Measurements from ENCODE around the gene LRRK1.
A peak's percentile ranks its signal among the peaks of the same experiment; 100 is the strongest.
"Not testable (repeated sequence)": the region's sequence is repeated elsewhere in the genome, so short reads cannot be mapped to it uniquely, and the experiment has no call there.

Gene LRRK1

DNA sequence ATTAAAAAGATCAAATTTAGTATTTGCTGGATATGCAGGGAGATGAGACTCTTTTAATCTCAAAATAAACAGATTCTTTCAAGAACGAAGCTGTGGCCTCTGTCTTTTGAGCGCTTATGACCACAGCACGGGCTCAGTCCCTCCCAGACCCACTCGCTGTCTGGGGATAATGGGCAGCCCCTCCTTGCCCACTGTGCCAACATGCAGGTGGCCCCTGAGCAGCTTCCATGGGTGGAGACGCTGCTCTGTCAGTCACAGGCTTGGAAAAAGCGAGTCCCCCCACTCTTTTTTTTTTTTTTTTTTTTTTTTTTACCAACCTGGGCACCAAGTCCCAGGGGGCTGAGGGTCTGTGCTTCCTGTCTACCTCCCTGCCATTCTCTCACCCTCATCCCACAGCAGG is 150.9 kb downstream of the LRRK1 start:
- no peak for DNase-seq (ENCODE audit: low read depth)

DNA sequence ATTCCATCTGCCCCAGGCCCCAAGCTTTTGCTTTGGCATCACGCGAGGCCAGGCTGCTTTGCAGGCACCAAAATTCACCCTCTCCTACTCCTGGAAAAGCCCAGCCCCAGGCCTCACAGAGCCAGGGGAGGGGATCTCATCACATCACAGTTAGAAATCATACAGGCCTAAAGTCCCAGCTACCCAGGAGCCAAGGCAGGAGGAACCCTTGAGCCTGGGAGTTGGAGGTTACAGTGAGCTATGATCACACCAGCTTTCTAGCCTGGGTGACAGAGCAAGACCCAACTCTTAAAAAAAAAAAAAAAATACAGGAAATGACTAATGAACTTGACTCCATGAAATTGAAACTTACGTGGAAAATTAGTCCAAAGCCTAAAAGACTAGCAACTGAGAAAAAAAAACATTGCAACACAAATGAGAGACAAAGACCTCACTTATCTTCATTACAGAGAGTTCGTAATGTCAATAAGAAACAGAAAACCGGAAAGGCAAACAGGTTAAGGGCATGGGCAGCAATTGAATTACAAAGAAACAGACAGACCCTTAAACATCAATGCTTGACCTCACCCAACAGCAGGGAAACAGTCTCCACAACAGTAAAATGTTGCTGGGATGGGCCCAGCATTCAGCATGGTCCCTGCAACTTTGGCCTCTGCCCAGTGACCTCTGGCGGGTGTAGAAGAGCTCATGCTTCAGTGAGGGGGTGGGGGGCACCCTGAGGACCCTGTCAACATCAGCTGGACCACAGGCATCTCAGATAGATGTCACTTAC is 151.5 kb downstream of the LRRK1 start:
- DNase-seq (ENCODE audit: low read depth) = no peak

DNA sequence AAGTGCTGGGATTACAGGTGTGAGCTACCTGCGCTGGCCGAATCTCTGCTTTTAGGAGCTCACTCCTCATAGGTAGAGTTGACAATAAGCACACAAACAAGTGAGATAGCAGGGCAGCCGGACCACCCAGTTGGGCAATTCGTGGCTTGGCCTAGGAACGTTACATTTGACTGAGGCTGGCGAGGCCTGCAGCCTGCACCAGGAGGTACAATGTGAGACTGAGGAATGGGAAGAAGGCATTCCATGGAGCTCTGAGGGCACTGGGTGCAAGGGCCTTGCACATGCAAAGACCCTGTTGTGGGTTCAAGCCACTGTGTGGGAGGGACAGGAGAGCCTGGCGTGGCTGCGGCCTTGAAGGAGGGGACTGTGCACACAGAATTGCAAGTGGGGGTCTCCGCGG is 152.5 kb downstream of the LRRK1 start:
- no peak for DNase-seq (ENCODE audit: low read depth)

DNA sequence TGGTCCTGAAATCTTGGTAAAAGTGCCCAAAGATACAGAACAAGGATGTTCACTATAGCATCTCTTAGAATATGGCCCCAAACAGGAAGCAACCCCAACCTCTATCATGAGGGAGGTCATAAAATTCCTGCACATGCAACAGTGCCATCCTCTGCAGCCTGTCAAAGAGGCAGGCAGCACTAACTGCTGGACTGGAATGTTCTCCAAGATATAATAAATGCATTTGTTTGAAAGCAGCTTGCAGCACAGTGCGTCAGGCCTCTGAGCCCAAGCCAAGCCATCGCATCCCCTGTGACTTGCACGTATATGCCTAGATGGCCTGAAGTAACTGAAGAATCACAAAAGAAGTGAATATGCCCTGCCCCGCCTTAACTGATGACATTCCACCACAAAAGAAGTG is 153.1 kb downstream of the LRRK1 start:
- DNase-seq (ENCODE audit: low read depth) = not testable (repeated sequence)

DNA sequence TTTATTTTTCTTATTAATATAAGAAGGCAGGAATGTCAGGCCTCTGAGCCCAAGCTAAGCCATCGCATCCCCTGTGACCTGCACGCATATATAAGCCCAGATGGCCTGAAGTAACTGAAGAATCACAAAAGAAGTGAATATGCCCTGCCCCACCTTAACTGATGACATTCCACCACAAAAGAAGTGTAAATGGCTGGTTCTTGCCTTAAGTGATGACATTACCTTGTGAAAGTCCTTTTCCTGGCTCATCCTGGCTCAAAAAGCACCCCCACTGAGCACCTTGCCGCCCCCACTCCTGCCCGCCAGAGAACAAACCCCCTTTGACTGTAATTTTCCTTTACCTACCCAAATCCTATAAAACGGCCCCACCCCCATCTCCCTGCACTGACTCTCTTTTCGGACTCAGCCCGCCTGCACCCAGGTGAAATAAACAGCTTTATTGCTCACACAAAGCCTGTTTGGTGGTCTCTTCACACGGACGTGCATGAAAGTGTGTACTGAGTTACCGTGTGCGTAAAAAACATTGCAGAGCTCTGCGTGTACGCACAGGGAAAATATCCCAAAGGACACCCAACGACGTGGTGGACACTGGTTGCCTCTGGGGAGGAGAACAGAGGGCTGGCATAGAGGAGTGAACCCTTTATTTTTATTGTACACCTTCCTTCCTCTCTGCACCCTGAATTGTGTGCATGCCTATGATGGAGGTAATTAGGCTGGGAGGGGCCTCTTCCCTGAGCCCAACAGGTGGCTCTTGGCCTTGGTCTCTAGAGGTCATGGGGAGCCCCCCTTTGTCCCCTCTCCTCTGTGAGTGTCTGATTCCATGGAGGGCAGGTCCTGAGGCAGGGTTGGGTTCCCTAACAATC is 158.9 kb downstream of the LRRK1 start:
- not testable (repeated sequence) for DNase-seq (ENCODE audit: low read depth)

DNA sequence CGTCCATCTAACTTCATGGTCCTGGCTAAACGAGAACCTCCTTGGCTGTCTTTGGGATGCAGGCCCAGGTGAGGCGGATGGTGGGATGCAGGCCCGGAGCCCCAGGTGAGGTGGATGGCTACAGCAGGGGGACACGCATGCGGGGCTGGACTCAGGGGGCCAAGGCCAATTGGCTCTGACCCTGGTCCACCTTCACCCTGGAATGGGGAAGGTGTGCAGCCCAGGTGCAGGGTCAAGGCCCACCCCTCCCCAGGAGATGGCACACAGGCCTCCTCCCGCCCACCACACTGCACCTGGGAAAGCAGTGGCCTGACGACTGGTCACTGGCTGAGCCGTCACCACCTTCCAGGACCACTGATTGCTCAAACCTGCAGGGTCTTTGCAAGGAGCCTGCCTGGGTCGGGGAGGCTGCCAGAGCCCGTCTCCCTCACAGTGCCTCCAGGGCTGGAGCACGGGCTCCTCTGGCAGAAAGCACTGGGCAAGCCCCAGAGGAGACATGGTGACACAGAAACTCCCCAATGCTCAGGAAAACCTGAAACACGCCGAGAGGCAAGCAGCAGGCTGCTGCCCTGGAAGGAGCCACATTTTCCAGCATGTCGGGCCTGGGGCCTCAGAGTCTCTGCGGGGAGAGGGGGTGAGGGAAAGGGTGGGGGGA is 159.6 kb downstream of the LRRK1 start:
- no peak for DNase-seq (ENCODE audit: low read depth)

DNA sequence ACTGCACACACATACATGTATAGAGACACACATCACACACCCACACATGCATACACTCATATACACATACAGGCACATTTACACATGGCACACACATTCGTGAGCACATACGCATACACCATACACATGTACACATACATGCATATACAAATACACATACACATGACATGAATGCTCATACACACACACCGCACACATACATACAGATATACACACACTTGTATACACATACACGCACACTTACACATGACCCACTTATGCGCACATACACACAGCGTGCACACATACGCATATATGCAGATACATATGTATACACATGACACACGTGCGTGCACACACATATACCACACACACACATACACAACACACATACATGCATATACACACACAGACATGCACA is 162.7 kb downstream of the LRRK1 start:
- DNase-seq (ENCODE audit: low read depth) = no peak

DNA sequence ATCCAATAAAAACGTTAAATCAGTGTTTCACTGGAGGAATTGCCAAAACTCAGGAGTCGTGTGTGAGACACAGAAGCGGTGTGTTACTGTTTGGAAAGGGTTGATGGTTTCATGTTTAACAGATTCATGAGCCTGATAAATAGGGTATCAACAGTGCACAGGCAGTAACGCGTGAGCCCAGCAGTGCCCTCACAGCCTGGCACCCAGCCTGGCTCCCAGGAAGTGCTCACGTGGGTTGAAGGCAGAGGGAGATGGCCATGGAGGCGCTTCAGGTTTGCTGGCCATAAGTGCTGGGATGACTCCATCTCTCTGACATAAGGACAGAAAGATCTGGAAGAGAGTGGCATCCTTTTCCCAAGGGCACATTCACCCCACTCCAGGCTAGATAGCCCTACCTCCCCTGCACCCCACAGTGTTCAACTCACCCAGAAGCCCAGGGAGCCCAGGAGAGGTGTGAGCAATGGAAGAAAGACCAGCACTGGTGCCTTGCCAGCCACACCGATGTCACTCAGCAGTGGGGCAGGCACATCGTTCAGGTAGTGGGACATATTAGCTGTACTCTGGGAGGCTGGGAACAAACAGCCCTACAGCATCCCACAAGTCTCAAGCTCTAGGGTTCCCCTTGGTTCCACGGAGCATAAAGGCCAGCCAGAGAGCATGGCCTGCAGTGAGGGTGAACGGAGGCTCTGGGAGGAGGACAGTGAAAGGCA is 164.3 kb downstream of the LRRK1 start:
- DNase-seq (ENCODE audit: low read depth) = no peak

DNA sequence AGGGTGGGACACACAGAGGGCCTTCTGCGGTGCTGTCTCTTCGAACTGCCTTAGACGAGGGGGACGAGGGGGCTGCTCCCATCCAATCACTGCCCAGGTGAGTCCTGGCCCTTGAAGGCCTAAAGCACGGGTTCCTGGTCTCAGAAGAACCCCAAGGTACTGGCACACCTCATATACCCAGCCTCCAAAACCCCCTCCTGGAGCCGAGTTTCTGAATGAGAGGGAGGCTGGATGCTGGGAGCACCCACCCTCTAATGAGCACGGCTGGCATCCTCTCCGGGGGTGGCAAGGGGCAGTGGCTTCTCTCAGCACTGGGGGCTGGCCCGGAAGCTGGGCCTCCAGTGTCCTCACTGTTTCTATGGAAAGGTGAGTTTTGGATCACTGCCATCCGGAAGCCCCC is 165.6 kb downstream of the LRRK1 start:
- DNase-seq (ENCODE audit: low read depth) = no peak

DNA sequence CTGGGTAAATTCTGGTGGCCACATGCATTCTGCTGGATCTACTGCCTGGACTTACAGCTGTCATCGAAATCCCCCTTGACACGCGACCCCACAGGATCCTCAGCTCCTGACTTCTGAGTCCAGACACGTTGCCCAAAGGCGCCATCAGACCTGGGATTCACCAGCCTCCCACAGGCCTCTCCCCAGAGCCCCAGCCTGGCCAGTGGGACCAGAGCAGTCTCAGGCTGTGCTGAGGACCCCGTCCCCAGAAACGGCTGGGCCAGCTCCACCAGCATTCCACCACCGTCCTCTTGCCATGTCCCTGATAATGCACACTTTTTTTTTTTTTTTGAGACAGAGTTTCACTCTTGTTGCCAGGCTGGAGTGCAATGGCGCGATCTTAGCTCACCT is 166.1 kb downstream of the LRRK1 start:
- no peak for DNase-seq (ENCODE audit: low read depth)

DNA sequence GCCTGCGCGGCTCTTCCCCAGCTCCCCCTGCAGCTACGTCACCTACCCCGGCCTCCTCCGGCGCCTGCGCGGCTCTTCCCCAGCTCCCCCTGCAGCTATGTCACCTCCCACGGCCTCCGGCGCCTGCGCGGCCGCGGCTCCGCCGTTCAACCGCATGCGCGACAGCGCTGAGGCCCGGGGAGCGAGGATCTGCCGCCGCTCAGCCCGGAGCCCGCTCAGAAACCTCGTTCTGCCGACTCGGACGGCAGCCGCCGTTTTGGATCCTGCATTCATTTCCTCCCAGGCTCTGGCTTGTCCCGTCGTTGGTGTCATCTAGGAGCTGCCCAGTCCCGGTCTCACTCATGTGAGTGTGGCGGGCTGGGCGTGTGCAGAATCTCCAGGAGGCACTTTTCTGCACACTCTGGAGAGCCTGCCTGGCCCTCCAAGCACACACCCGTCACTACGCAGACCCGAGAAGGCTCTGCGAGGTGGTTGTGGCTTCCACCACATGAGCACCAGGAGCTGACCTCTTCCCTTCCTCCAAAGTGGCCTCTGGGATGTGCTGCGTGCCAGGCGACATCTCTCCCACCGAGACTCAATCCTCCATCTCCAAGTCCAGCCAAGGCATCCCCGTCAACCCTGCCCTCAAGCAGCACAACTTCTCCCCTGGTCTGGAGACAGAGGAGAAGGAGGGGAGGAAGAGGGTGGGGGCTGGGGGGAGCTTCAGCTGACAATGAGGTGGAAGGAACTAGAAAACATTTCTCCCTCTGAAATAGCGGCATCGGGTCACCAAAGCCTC is 167.4 kb downstream of the LRRK1 start:
- no peak for DNase-seq (ENCODE audit: low read depth)

DNA sequence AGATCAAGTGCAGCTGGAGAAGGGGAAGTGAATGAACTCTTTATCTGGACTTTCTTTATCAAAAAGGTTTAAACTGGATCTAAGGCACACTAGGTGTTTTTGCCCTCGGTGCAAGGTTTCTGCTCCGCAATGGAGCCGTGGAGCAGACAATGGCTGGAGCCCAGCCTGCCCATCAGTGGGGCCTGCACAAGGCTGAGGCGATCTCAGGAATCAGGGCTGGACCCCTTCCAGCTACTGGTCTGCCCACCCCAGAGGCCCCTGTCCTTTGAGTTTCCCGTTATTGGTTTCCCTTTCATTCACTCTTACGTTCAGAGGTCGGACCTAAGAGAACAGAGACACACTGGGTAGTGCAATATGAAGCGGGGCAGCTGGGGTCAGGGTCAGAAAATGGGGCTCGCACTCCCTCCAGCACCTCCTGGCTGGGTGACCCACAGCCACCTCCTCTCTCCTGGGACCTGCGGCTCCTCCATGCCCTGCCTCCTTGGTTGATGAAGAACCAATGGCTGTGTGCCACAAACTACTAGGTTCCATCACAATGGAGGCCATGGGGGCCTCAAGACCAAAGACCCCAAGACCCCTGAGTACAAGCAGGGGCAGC is 168.1 kb downstream of the LRRK1 start:
- DNase-seq (ENCODE audit: low read depth) = no peak

DNA sequence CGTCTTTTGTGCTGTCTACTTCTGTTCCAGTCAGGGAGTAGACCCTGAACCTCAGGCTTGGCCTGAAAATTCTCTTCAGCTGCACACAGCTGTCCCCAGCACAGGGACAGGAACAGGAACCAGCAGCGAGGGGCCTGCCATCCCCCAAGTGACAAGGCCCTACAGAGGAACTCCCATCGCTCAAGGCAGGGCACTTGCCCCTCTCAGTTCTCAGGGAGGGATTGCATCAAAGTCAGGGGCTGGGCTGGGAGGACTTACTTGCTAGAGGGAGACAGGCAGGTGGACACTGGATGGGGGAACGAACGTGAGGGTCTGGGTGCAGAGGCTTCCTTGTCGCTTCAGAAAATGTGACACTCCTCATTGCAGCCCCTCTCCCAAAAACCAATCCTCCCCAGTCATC is 169.1 kb downstream of the LRRK1 start:
- no peak for DNase-seq (ENCODE audit: low read depth)

DNA sequence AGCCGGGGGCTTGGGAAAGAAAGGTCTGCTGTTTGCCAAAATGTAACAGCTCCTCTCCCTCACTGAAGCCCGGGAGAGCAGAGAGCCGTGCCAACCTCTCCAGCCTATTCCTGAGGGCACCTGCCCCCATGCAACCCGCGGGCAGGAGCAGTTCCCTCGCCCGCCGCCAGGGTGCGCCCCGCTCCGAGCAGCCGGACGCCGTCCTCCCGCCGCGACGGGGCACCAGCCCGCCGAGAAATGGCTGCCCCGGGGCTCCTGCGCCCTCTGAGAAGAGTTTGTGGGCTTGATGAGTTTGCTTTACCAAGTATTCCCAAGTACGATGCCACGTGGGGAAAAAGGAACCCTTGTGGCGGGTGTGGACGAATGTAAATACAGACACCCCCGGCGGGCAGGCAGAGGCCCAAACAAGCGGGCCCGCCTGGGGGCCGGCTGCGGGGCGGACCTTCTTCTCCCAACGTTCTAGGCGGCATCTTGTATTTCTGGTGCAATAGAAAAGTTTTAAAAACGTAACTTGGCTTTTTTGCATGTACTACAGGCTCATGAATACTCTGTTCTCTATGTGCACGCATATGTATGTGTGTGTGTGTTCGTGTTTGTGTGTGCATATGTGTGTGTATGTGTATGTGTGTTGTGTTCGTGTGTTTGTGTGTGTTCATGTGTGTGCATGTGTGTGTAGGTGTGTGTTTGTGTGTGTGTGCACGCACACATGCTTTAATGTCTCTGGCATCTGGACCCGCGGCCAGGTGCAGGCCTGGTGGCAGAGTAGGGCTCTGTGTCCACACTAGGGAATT is 169.8 kb downstream of the LRRK1 start:
- DNase-seq (ENCODE audit: low read depth) = peak; percentile 59

DNA sequence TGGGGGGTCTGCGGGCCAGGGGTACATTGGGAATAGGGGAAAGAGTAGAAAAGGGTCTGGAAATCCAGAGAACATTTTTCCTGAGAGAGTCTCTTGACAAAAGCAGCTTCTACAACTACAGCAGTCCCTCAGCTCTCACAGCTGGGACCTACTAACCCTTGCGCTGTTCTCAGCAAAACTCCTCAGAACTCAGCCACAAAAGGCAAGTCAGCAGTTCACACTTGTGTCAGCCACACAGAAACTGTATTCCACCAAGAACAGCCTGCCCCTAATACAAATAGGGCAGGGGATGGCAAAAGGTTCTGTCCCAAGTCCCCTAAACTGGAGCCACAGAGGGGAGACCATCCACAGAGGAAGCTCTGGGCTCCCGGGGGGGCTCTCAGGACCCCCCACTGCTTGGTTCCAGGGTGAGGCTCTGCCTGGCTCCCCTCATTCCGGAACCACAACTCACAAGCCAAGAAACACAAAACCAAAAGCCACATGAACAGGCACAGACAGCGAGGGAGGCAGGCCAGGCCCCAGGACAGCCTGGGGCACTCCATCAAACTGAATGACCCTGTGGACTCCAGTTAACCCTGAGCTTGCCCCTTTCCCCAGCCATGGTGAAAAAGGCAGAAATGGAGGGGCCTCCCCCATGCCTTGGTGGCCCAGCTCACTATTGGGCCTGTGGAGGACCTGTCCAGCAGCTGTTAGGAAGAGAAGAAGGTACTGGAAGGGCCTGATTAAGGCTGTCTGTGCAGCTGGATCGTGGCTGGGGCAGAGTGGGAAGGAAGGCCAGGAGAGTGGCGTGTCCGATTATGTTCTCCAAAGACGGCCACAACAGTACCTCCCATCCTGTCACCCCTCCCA is 170.6 kb downstream of the LRRK1 start:
- no peak for DNase-seq (ENCODE audit: low read depth)

DNA sequence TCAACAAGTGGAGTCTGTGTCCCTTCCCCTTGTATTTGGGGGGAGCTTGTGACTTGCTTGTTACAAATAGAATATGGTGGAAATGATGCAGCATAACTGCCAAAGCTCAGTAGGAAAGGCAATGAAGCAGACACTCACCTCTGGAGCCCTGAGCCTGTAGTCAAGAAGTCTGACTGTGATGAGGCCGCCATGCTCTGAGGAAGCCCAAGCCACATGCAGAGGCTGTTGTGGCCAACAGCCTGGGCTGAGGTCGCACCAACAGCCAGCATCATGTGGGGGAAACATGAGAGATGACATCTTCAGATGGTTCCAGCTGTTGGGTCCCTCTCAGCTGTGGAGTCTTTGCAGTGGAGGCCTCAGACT is 171.3 kb downstream of the LRRK1 start:
- DNase-seq (ENCODE audit: low read depth) = no peak

DNA sequence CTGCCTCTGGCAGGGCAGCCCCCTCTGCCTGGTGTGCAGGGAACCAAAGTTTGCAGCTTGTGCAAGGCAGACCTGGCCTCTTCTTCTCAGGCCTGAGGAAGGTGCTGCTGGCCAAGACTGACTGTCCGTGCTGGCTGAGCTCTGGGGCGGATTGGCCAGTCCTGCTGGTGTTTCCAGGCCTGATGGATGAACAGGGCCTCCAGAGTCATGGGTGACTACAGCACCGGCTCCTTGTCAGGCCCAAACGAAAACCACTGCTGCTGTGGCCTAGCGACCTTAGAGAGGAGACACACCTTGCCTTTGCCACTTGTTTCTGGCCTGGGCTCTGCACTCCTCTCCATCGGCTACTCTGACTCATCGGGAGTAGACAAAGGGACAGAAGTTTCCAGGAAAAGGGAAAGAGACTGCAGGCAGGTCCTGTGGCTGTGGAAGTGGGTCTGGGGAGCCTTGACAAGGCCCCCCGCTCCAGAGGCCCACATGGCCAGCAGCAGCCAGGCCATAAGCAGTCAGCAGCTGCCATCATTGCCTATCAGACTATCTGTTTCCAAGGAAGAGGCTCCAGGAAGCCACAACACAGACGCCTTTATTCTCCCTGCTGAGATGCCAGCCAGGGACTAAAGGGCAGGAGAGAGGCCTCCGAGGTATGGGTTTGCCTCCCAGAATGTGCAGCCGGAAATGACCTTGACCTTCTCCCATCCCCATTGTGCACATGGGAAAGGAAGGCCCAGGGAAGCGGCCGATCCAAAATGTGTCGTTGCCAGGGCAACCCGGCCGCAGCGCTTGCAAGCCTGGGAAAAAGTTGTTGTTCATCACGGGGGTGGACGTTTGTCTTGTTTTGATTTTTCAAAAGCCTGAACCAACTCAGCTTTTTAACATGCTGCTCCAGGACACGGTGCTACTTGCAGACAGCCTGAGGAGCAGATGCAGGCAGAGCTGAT is 172.2 kb downstream of the LRRK1 start:
- no peak for DNase-seq (ENCODE audit: low read depth)

DNA sequence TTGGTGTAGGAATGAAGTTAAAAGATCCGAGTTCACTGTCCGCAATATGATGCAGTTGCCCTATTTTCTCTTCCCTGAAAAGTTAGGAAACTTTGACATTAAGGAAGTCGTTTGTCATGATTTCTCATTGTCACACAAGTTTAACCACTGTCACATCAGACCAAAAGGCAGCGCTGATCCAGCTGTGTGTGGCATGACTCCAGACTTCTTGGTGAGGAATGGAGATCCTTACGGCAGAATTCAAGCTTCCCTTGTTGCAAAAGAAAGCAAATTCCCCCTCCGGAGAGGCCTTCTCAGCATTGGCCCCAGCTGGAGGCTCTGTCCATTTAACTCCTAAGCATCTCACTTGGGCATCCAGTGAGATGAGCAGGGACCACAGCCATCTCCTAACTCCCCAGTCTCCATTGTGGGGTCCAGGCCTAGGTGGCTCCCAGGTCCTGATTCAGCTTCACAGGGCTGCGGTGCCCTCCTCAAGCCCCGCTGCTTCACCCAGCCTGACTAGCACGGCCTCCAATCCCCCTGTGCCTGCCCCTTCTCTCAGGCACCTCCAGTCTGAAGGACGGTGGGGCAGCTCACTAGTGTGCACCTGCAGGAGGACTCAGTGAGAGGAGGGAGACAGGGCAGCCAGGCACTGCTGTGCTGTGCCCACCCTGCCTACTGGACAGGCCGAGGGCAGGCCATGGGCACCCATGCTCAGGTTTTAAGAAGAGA is 173.2 kb downstream of the LRRK1 start:
- DNase-seq (ENCODE audit: low read depth) = no peak
